COR-L47 (cell line): ENCODE data around the gene DTNB.
"Not testable (repeated sequence)": the region's sequence is repeated elsewhere in the genome, so short reads cannot be mapped to it uniquely, and the experiment has no call there.

ENCODE experiments used
- DNase-seq: peaks from one replicate; lab custom pipeline; 2025; lab: John Stamatoyannopoulos, UW

DTNB gene

DNA sequence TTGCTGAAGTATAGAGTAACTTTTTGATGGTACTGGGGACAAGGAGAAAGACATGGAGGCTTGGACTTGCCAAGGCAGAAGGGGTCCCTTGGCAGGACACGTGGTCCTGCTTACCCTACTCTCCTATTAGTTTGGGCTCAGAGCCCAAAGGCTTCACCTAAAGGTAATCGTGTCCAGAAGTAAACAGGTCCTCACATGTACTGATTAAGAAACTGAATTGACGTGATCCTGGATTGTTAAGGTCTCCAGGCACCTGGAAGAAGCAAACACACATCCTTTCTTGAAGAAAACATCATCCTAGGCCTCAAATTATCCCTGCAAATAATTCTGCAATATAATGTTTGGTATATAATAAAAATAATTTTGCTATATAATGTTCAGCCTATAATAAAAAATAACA is 50.0 kb downstream of the DTNB start:
- DNase-seq: no peak

DNA sequence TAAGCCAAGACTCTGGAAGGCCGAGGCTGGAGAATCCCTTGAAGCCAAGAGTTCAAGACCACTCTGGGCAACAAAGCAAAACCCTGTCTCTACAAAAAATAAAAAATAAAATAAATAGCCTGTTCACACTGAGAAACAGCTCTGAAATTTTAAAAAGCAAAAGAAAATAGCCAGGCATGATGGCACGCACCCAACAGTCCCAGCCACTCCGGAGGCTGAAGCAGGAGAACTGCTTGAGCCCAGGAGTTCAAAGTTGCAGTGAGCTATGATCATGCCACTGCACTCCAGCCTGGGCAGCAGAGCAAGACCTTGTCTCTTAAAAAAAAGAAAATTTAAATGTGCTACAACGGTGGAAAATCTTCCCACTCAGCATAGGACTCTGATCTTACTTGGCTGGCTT is 52.7 kb downstream of the DTNB start:
- DNase-seq: no peak

DNA sequence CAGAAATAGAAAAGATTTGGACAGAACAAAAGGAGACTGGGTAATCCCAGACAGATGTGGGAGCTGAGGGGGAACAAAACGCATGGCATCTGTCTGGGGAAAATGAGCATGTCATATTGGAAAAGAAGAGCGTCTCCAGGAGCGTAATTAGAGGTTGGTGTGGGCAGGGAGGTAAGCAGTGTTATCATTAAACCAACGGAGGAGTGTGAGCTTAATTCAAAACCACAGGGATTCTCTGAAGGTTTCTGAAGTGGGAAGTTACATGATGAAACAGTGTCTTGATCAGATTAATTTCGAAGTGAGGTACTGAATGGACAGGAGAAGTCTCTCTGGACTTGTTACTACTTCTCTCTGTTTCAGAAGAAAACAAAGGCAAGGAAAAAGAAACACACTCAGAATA is 53.3 kb downstream of the DTNB start:
- DNase-seq: no peak

DNA sequence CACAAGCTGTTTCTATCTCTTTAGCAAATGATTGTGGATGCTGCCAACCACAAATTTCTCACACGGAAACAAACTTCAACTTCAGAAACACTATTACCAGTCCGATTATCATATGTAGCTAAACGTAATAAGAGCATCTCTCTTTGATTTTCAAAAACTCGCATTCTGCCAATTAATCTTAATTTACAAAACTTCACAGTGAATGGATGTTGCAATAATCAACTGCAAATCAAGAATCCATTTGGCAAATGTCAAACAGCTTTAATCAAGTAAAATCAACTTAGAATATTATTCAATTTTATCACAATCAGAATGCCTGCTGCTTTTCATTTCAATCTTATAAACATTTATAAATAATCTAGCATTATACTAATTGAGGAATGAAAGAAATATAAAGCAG is 54.2 kb downstream of the DTNB start:
- no peak for DNase-seq

DNA sequence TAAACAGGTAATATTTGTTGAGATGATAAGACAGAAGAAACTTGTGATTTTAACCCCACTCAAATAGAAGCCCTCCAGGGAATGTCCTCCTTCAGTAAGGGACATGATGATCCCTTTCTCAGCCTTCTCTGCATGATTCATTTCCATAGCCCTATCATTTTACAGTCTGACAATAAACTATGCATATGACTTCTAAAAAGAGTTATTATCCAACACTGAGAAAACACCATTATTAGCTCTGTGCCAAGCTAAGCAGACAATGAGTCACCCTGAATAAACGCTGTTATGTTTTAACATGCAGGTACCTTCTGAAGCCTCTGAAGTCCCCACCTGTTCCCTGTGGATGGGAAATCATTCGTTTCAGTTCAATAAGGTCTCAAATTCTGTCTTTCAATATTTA is 54.7 kb downstream of the DTNB start:
- peak; percentile 88 for DNase-seq

DNA sequence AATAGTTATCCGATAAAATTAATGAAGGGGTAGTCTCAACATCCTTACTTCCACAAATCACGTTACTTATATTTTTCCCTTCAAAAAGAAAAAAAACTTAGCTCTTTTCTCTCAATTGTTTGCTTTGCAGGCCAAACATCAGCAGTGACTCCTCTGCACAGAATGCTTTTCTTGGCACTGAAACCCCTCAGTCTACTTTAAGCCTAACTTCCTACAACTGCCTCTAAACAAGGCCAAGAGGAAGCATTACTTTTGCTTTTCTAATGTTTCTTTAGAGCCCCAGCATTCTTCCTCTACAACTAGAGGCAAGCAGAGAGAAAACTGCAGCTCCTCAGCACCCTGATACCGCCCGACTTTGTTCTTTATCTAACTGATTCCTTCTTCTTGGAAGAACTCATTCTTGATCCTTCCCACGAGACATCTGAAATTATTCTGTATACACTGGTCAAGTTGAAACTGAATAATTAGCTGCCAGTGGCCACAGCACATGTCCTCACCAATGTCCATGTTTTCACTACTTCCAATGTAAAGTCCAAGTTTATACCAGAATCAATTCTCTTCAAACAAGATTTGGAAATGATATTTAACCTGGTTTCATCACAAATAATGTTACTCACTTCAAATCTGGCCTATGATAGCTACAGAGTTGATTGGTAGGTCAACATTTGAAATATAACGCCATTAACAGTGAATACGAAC is 55.3 kb downstream of the DTNB start:
- no peak for DNase-seq

DNA sequence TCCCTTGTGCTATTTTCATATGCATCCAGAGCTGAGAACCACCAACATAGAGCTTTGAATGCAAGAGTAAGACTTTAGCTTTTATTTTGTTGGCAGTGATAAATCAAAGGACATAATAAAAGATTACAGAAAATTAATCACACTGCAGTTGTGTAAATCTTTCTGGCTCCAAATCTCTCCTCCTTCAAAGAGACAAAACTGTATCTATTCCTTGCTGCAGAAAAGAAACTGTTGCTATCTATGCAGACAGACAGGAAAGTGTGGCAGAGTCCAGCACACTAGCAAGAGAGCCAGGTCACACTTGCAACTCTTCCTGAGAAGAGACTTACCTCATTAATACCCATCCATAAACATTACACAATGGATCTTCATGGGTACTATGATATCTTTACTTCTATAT is 57.5 kb downstream of the DTNB start:
- no peak for DNase-seq

DNA sequence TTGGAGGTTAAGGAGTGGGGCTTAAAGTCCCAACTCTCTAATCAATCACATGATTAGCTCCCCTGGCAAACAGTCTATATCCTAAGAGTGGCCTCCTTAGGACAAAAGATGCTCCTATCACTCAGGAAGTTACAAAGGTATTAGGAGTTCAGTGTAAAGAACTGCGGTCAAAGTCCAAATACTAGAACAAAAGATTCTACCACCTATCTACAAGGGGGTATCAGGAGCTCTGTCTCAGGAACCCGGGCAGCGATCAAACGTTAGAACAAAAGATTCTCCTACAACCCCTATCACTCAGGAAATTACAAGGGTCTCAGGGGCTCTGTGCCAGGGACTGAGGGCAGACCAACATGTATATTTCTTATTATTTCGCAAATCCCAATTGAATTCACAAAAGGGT is 58.0 kb downstream of the DTNB start:
- no peak for DNase-seq

DNA sequence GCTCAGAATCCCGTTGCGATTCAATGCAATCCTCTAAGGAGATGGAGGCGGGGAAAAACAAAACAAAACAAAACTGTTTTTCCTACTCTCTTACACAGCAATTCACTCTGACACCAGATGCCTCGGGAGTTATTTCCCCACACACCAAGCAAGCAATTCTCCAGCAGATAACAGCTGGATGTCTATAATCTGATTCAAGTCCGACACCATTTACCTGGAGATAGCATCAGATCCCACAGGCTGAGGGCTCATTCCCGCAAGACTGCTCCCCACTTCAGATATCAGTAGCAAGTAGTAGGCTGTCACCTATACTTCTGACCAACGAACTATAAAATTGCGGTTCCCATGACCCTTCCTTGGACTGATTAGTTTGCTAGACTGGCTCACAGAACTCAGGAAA is 58.7 kb downstream of the DTNB start:
- no peak for DNase-seq

DNA sequence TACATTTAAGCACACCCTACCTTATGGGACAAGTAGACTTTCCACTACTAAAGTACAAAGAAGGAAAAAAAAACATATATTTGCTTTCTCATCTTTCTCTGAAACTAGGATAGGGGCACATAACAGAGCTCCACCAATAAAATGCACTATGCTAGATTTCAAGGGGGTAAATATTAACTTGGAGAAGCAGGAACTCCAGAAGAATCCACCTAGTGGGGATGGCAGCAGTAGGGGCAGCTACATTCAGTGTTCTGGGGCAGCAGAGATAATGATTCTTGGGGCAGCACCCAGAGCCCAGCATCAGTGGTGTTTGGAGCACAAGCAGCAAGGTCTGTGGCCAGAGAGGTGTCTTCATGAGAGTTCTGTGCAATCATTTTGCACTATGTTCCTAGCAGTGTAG is 64.7 kb downstream of the DTNB start:
- no peak for DNase-seq

DNA sequence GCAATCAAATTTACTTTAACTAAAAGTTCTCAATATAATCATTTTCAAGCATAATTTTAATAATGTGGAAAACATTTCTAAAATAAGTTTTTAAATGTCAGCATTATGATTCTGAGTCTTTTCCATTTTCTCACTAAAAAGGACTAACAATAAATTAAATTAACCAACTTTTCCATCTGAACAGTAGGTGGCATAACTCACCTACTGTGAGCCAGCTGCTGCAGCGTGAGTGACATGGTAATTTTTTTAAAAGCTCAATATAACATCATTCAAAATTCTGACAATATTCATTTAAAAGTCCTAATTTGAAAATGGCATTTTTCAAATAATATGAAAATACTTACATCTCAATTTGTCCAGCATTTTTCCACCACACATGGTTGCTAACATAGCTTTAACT is 66.5 kb downstream of the DTNB start:
- DNase-seq: peak; percentile 29

DNA sequence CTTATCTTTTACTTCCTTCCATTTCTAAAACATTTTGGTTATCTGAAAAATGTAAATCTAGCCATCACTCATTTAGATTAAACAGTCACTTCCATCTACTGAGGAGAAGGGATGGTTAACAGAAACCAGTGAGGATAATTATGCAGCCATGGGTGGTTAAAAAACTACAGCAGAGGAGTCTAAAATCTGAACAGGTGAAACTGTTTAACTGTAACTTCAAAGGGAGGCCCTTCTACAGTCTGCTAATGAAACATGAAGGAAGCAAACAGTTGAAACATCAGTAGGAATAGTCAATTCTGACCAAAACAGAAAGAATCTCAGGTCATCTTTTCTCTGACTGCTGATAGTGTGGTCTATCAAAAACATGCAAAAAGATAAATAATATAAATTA is 71.0 kb downstream of the DTNB start:
- DNase-seq: no peak

DNA sequence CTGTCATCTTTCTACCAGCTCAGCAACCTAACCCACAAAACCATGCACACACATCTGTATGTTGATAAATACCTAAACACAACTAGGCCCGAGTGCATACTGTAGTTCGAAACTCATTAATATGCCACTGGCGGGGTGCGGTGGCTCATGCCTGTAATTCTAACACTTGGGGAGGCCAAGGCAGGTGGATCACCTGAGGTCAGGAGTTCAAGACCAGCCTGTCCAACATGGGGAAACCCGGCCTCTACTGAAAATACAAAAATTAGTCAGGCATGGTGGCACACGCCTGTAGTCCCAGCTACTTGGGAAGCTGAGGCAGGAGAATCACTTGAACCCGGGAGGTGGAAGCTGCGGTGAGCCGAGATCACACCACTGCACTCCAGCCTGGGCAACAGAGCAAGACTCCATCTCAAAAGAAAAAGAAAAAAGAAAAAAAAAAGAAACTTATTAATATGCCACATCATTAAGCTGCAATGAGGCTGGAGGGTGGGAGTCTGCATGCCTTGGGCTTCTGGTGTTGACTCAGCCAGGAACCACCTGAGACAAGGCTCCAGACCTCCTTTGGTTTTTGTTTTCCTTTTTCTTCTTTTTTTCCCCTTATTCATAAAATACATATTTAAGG is 71.6 kb downstream of the DTNB start:
- not testable (repeated sequence) for DNase-seq

DNA sequence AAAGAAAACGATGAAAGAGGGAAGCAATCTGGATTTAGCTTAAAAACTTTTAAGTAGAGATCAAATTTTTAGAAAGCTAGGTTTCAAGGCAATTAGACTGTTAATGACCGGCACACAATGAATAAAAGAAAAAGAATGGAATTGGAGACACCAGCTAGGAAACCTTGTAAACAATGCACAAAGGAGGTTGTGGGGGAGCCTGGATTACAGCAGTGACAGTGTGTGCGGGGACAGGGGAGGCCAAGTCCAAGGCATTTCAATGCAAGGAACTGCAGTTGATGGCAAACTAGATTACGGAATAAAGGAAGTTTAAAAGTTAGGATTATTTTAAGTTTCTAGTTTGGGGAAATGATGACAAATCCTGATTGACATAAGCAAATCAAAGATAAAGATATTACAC is 74.5 kb downstream of the DTNB start:
- no peak for DNase-seq

DNA sequence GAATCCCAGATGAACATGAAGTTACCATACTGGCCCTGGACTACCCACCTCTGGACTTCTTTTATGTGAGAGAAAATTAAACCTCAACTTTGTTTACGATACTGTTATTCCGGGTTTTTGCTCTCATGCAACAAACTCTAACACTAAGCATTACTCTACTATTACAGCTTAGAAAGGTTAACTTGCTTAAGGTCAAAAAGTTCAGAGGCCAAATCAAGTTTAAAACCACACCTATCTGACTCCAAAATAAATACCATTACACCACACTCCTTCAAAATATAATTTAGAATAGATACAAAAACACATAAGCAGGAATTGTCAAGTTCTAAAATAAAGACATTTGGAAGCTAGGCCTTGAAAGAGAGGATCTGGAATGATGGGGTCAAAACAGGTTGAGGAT is 75.0 kb downstream of the DTNB start:
- DNase-seq: no peak

DNA sequence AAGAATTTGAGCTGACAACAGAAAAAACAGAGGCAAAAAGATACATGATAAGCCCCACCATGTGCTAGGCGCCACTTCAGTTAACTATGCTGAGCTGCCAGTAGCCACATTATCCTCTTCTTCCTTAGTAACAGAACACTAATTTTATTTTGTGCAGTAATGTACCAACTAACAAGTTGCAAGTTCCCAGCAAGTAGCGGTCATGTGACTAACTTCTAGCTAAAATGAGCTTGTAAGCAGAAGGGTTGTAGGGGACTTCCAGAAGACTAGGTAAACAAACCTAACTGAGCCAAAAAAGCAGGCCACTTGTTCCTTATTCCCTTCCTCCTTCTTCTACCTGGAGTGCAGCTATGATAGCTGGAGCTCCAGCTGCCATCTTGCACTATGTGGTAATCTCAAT is 75.5 kb downstream of the DTNB start:
- DNase-seq: no peak

DNA sequence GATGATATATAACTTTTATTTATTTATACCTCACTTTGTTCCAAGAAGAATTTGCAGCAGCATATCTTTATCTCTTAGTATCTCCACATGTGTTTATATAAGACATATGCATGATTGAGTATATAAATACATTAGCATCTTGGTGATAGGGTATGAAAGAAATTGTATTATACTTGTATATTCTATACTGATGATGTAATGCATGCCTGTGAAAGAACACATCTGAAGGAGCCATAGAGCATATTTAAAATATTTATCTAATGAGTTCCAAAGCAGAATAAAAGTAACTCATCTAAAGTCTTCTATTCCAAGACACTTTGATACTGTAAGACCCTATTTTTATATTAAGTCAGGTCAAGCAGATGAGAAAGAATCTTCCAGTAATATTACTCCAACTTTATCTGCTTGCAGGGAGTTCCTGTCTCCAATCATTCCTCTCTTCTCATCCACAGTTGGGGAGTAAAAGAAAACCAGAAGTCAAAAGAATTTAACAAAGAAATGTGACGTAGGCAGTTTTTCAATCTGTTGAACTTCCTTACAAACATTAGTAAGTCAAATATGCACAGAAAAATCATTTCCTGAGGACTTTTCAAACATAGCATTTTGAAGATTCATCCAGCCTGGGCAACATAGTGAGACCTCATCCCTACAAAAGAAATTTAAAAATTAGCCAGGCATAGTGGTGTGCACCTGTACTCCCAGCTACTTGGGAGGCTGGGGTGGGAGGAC is 76.7 kb downstream of the DTNB start:
- no peak for DNase-seq

DNA sequence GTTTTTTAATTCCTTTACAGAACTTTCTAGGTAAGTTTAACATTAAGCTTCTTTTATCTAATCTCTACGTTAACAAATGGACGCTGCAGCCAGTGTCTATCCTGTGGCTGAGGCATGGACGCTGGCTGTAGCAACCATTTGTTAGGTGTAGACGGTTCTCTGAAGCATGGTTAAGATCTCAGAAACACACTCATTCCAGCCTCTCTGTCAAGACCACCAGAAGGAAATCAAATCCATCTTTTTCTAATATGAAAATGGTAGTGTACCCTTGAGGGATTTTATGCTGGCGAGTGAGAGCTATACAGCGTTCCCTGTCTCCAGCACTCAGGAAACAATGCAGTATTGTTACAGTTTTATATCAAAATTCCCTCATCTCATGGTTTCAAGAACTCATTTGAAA is 78.0 kb downstream of the DTNB start:
- DNase-seq: no peak

DNA sequence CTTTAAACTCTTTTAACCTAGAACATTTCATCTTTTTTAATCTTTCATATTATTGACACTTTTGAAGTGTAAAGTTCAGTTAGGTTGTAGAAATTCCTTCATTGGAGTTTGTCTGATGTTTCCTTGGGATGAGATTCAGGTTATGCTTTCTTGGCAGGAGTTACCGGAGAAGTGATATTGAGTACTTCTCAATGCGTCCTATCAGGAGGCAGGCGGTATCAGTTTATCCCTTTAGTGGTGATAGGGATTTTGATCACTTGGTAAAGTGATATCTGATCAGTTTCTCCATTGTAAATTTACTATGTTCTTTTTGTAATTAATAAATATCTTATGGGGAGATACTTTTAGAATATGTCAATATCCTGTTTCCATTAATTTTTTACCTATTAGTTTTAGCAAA is 78.4 kb downstream of the DTNB start:
- no peak for DNase-seq

DNA sequence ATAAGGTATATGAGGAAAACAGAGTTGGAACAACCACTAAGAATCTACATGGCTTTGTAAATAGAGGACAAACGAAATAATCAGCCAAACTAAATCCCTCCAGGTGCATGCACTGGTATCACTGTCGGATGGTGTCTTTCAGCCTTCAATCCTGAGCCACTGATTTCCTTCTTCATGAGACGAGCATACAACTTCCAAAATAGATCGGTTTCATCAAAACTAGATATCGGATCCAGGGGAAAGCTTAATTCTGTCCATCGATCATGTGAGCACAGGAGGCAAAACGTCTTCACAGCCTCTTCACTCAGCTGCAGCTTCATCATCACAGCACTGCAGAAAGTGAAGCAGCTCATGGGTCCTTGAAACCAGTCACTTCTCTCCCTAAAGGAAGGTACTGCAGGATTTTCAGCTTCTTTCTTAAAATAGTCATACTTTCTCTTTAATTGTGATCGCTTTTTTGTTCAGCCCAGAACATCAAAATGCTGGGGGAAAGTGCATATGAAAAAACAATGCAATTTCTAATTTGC is 80.5 kb downstream of the DTNB start:
- no peak for DNase-seq

DNA sequence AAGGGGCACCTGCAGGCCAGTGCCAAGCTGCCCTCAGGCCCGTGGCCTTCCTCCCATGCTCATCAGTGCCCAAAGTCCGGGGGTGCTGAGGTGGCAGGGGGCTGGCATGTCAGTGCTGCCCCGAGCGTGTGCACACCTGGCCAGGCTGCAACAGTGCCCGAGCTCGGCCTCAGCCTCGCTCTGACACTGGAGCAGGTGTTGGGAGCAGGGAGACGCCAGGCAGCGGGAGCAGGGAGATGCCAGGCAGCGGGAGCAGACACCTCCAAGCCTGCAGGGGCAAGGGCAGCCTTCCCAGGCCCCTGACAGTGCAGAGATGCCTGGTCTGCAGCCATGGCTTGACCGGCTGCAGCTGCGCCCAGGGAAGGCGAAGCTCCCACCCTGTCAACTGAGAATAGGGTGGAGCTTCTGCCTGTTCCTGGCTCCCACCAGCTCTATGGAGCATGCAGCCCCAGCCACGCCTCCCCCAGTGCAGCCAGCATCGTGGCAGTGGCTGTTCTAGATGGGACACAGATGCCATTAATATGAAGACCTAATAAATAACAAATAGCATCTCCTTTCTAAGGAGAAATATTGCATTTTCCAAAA is 82.4 kb downstream of the DTNB start:
- DNase-seq: no peak

DNA sequence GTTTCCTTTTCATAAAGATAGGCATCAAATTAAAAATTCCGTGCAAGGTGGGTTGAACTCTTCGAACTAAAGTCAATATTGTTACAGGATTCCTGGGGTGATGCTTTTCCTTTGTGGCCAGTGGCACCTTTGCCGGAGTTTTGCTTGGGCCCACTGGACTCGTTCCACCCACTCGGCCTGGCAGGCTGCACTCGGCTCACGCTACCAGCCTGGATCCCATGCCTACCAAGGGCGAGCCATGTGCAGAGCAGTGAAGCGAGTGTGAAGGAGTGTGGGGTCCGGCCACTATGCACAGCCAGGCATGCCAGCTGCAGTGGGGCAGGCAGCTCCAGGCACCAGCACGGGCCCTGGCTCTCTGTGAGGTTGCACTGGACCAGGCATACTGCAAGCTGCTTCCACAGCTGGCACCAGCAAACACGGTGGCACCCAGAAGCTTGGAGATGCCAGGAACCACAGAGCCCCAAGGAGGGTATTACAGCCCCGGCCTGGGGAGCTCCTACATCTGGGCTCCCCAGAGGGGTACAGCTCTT is 83.6 kb downstream of the DTNB start:
- DNase-seq: no peak

DNA sequence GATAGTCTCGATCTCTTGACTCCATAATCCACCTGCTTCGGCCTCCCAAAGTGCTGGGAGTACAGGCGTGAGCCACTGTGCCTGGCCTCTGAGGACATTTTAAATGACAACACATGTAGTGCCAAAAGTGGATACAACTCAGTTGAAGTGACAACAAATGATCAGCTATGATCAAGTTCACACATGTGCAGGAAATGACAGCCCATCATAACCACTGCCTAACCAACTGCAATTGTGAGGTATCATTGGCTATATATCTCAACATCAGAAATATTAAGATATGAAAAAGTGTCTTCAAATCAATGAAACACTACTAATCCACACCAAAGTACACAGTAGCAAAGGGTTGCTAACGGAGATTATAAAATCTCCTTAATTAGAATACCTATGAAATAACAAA is 84.8 kb downstream of the DTNB start:
- DNase-seq: no peak
